Keratinocyte (primary cell): ENCODE measurements around the gene HMGXB3. TPM values are rescaled to one million over a fixed set of nuclear protein-coding genes. Genes with fewer than 3 reads are reported as not detected.

ENCODE experiments used
- DNase-seq: peaks from one replicate; pipeline ENCODE4 v3.0.0-alpha.2; 2011; ENCODE audit warnings: low read depth, missing footprints, low spot score
- FAIRE-seq: peaks from 2 replicates; lab custom pipeline; 2011; peaks lifted over from hg19 to GRCh38; lab: Jason Lieb, UNC
- H2AFZ ChIP-seq: 2 replicates; pipeline ENCODE4 v1.6.0; 2012; ENCODE audit warnings: low read length, control low read depth, inconsistent platforms; ENCODE audit not compliant: control insufficient read depth
- H3K27ac ChIP-seq: 2 replicates; pipeline ENCODE4 v1.5.1; 2011; ENCODE audit warnings: low read length; ENCODE audit not compliant: control insufficient read depth, insufficient read depth
- H3K27me3 ChIP-seq: 3 replicates; pipeline ENCODE4 v1.6.0; 2011; ENCODE audit warnings: low read length; ENCODE audit not compliant: control insufficient read depth, insufficient read depth; ENCODE audit errors: extremely low read depth
- H3K36me3 ChIP-seq, 2 experiments: 2 replicates in 1 of 2; 3 replicates in 1 of 2; pipeline ENCODE4 v1.5.1; 2011; ENCODE audit warnings: low read length in 2 of 2, mild to moderate bottlenecking in 1 of 2; ENCODE audit not compliant: control insufficient read depth in 2 of 2, insufficient read depth in 2 of 2; ENCODE audit errors: extremely low read depth in 1 of 2
- H3K4me1 ChIP-seq: 3 replicates; pipeline ENCODE4 v1.5.1; 2011; ENCODE audit warnings: low read length; ENCODE audit not compliant: control insufficient read depth, insufficient read depth; ENCODE audit errors: extremely low read depth
- H3K4me2 ChIP-seq: 3 replicates; pipeline ENCODE4 v1.6.0; 2011; ENCODE audit warnings: low read depth, low read length; ENCODE audit not compliant: control insufficient read depth, insufficient read depth; ENCODE audit errors: extremely low read depth
- H3K4me3 ChIP-seq, 3 experiments: fragments of 200-600 bp in 1 of 3; sonication (generic) in 1 of 3; 2 replicates in 2 of 3; 3 replicates in 1 of 3; pipeline ENCODE4 v1.5.1; 2011 to 2016; ENCODE audit warnings: low read length in 3 of 3, mild to moderate bottlenecking in 3 of 3, control low read depth in 2 of 3, inconsistent platforms in 1 of 3, low read depth in 1 of 3, mixed read lengths in 1 of 3, mixed run types in 1 of 3, moderate library complexity in 1 of 3; ENCODE audit not compliant: control insufficient read depth in 2 of 3, insufficient read depth in 2 of 3; ENCODE audit errors: extremely low read depth in 1 of 3
- H3K79me2 ChIP-seq: 2 replicates; pipeline ENCODE4 v1.6.0; 2012; ENCODE audit warnings: low read length; ENCODE audit not compliant: control insufficient read depth, insufficient read depth
- H3K9ac ChIP-seq: 3 replicates; pipeline ENCODE4 v1.6.0; 2011; ENCODE audit warnings: low read length; ENCODE audit not compliant: control insufficient read depth, insufficient read depth; ENCODE audit errors: extremely low read depth
- H3K9me1 ChIP-seq: 3 replicates; pipeline ENCODE4 v1.6.0; 2011; ENCODE audit warnings: low read length; ENCODE audit not compliant: control insufficient read depth, insufficient read depth; ENCODE audit errors: extremely low read depth
- H3K9me3 ChIP-seq: 2 replicates; pipeline ENCODE4 v1.5.1; 2012; ENCODE audit warnings: low read depth, low read length; ENCODE audit not compliant: control insufficient read depth
- H4K20me1 ChIP-seq: 3 replicates; pipeline ENCODE4 v1.6.0; 2011; ENCODE audit warnings: low read length; ENCODE audit not compliant: control insufficient read depth, insufficient read depth; ENCODE audit errors: extremely low read depth
- EZH2 ChIP-seq: IDR thresholded peaks from one replicate; pipeline ENCODE4 v1.6.1; 2012; ENCODE audit warnings: inconsistent platforms, mild to moderate bottlenecking, low read length, moderate library complexity
- dilution Hi-C: fragments of 300-500 bp; cut with MboI; formaldehyde crosslinking; loops from one replicate; pipeline ENCODE4 v1.7.0; 2020; ENCODE audit warnings: low sequenced_read_pairs; ENCODE audit not compliant: extremely low pct_ligation_motif_present
- polyA plus RNA-seq, 5 experiments: library from polyadenylated mRNA; depleted of rRNA in 3 of 5; stranded (reverse) in 3 of 5; stranded (forward) in 1 of 5; unstranded in 1 of 5; fragments of >200 nt; gene quantifications; 1 replicate in 1 of 5; 2 replicates in 3 of 5; 3 replicates in 1 of 5; pipeline versions ENCODE4 v1.2.1 to v1.2.3, GENCODE V29; 2011 to 2012; ENCODE audit warnings: missing spikeins in 2 of 5, low read depth in 1 of 5, low replicate concordance in 1 of 5
- TF ChIP-seq, protein P1 (sequence below), 3 experiments: IDR thresholded peaks in 1 of 3; conservative IDR thresholded peaks in 1 of 3; optimal IDR thresholded peaks in 1 of 3; 2 replicates in 2 of 3; 3 replicates in 1 of 3; pipeline versions ENCODE3 to v1.5.1; 2011; ENCODE audit warnings: low read length in 3 of 3, mild to moderate bottlenecking in 3 of 3, moderate library complexity in 2 of 3, control low read depth in 1 of 3, inconsistent platforms in 1 of 3; ENCODE audit not compliant: insufficient read depth in 2 of 3; ENCODE audit errors: extremely low read depth in 1 of 3

The HMGXB3 gene
- polyA plus RNA-seq, 1 donor (not counting 4 experiments of a cell fraction or from before 2014, with no cell fraction given): 39.4 TPM

- no peak overlapping the region for H3K4me3 ChIP-seq
- H3K27ac ChIP-seq: no peak overlapping the region
- H4K20me1 ChIP-seq: no peaks in the 10 kb centered on the region
- no peaks in the 10 kb centered on the region for H3K79me2 ChIP-seq
- no peaks in the 10 kb centered on the region for H3K36me3 ChIP-seq
- dilution Hi-C loops: no loop called here
- no peak overlapping the region for H3K4me2 ChIP-seq
- H3K27me3 ChIP-seq: peaks cover 11% of the 10 kb centered on the region
- no peak for DNase-seq
- H2AFZ ChIP-seq: no peak overlapping the region
- no peaks in the 10 kb centered on the region for H3K9me3 ChIP-seq
- peaks cover 8% of the 10 kb centered on the region for H3K4me1 ChIP-seq
- no peaks in the 10 kb centered on the region for H3K9me1 ChIP-seq
- TF ChIP-seq EZH2: no peak
- TF ChIP-seq, protein P1, sequence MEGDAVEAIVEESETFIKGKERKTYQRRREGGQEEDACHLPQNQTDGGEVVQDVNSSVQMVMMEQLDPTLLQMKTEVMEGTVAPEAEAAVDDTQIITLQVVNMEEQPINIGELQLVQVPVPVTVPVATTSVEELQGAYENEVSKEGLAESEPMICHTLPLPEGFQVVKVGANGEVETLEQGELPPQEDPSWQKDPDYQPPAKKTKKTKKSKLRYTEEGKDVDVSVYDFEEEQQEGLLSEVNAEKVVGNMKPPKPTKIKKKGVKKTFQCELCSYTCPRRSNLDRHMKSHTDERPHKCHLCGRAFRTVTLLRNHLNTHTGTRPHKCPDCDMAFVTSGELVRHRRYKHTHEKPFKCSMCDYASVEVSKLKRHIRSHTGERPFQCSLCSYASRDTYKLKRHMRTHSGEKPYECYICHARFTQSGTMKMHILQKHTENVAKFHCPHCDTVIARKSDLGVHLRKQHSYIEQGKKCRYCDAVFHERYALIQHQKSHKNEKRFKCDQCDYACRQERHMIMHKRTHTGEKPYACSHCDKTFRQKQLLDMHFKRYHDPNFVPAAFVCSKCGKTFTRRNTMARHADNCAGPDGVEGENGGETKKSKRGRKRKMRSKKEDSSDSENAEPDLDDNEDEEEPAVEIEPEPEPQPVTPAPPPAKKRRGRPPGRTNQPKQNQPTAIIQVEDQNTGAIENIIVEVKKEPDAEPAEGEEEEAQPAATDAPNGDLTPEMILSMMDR (optimal IDR thresholded peaks at IDR 0.05 in 1 of 3, IDR thresholded peaks at IDR 0.05 in 1 of 3, conservative IDR thresholded peaks at IDR 0.05 in 1 of 3; ENCODE audit: extremely low read depth in 1 of 3, insufficient read depth in 2 of 3, low read length in 3 of 3): no peak
- no peak overlapping the region for H3K9ac ChIP-seq
- no peak for FAIRE-seq
Observed at GRCh38 chr5:150068961-150069645, 68.6 kb downstream of the HMGXB3 start.

DNA sequence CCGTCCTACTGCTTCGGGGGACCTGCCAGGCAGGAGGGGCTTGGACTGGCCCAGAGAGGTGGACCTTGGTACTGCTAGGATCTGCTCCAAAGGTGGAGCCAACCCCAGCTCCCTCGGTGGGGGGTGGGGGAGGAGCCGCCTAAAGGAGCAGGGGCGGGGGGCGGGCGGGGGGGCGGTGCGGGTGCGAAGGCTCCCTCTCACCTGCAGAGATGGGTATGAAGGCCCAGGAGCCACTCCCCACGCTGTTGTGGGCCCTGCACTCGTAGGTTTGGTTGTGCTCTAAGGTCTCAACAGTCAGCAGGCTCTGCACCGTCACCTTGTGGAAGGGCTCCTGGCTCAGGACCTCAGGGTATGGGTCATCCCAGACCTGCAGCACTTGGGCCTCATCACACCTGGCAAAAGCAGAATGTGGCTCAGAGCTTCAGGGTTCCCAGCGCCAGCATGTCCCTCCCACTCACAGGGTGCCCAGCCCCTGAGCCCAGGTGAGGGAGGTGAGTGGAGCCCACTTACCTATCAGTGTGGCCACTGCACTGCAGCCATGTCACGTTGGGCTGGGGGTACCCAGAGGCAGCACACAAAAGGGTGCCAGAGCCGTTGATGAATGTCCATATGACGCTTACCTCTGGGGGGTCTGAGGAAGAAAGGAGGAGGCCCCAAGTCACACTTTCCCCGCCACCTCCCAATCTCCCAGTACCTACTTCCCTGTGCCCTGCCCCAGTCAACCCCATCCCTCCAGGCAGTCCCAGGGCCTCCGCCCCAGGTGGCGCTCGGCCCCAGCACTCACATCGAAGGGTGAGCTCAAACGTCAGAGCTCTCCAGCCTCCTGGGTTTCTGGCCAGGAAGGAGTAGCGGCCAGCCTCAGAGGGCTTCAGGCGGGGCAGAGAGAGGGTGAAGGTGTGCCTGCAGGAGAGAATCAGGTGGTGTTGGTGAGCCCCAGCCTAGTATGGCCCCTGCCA, 69.4 kb downstream of the HMGXB3 start:
- Histone ChIP-seq H2AFZ (no peak overlapping the region), H3K36me3 (no peaks in the 10 kb centered on the region), H3K4me3 (no peak overlapping the region), H3K27me3 (peaks cover 2% of the 10 kb centered on the region), H4K20me1 (no peaks in the 10 kb centered on the region), H3K9me3 (no peaks in the 10 kb centered on the region), H3K27ac (no peak overlapping the region), H3K9ac (no peak overlapping the region), H3K9me1 (no peaks in the 10 kb centered on the region), H3K4me1 (peaks cover 8% of the 10 kb centered on the region), H3K4me2 (no peak overlapping the region), H3K79me2 (no peaks in the 10 kb centered on the region)
- FAIRE-seq: no peak
- TF ChIP-seq, protein P1 (optimal IDR thresholded peaks at IDR 0.05 in 1 of 3, IDR thresholded peaks at IDR 0.05 in 1 of 3, conservative IDR thresholded peaks at IDR 0.05 in 1 of 3; ENCODE audit: extremely low read depth in 1 of 3, insufficient read depth in 2 of 3, low read length in 3 of 3): no peak
- TF ChIP-seq EZH2: no peak
- dilution Hi-C loops: loop anchor here (5.0 kb wide), 1 partner anchor 38 kb away; no protein-coding TSS in a partner anchor
- DNase-seq: no peak
